Immature natural killer cell (primary cell): ENCODE measurements around the gene PRH2. TPM values are rescaled to one million over a fixed set of nuclear protein-coding genes. Genes with fewer than 3 reads are reported as not detected.

ENCODE experiments used
- DNase-seq, 3 donors: peaks; one replicate each; pipeline ENCODE4 v3.0.0; 2022; ENCODE audit warnings: mixed read lengths in 1 of 3
- H3K27ac Mint-ChIP-seq, 6 donors: one replicate each; pipeline ENCODE4 v1.8.0; 2020; ENCODE audit warnings: mixed read lengths in 6 of 6, mild to moderate bottlenecking in 5 of 6, inconsistent platforms in 4 of 6, moderate library complexity in 3 of 6
- H3K27me3 Mint-ChIP-seq, 3 donors: one replicate each; pipeline ENCODE4 v1.8.0; 2020 to 2021; ENCODE audit warnings: low read depth in 3 of 3, mild to moderate bottlenecking in 3 of 3, mixed read lengths in 3 of 3, moderate library complexity in 3 of 3, inconsistent platforms in 1 of 3
- H3K36me3 Mint-ChIP-seq, 3 donors: one replicate each; pipeline ENCODE4 v1.8.0; 2020; ENCODE audit warnings: mixed read lengths in 3 of 3, inconsistent platforms in 2 of 3, mild to moderate bottlenecking in 2 of 3
- H3K4me1 Mint-ChIP-seq, 2 donors: one replicate each; pipeline ENCODE4 v1.8.0; 2020; ENCODE audit warnings: inconsistent platforms in 2 of 2, mild to moderate bottlenecking in 2 of 2, mixed read lengths in 2 of 2, moderate library complexity in 1 of 2
- H3K4me3 Mint-ChIP-seq, 5 donors: one replicate each; pipeline ENCODE4 v1.8.0; 2020; ENCODE audit warnings: mild to moderate bottlenecking in 5 of 5, mixed read lengths in 5 of 5, inconsistent platforms in 3 of 5, moderate library complexity in 3 of 5
- H3K9me3 Mint-ChIP-seq, 6 donors: one replicate each; pipeline ENCODE4 v1.8.0; 2020; ENCODE audit warnings: mild to moderate bottlenecking in 6 of 6, mixed read lengths in 6 of 6, inconsistent platforms in 4 of 6, moderate library complexity in 3 of 6
- polyA plus RNA-seq, 3 donors: library from polyadenylated mRNA; unstranded; fragments of 300-500 nt; fragmentation: Illumina TruSeq; gene quantifications; one replicate each; pipeline ENCODE4 v1.2.3, GENCODE V29; 2021

PRH2 gene
- polyA plus RNA-seq: not detected

GRCh38 chr12:10928746-10929286 lies at the start of gene PRH2:
PRH2 (plus strand) TSS chr12:10929236; CDS start chr12:10929274, 38 bp downstream.
- peaks cover 0 to 17% (median 4%) of the 10 kb centered on the region in 3 donors for H3K36me3 Mint-ChIP-seq
- no peaks in the 10 kb centered on the region for H3K4me1 Mint-ChIP-seq
- H3K4me3 Mint-ChIP-seq: no peak within 1 kb of the TSS
- no peak for DNase-seq
- peaks cover 0 to 2% (median 1%) of the 10 kb centered on the region in 3 donors for H3K27me3 Mint-ChIP-seq
- no peak within 1 kb of the TSS for H3K27ac Mint-ChIP-seq
- H3K9me3 Mint-ChIP-seq: no peaks in the 10 kb centered on the region

- peaks cover 8 to 15% (median 11%) of the 10 kb centered on the region in 3 donors for H3K36me3 Mint-ChIP-seq
- DNase-seq: no peak
- no peaks in the 10 kb centered on the region for H3K27me3 Mint-ChIP-seq
- H3K4me3 Mint-ChIP-seq: no peak within 1 kb of the TSS
- H3K9me3 Mint-ChIP-seq: no peaks in the 10 kb centered on the region
- no peak within 1 kb of the TSS for H3K27ac Mint-ChIP-seq
- no peaks in the 10 kb centered on the region for H3K4me1 Mint-ChIP-seq
Observed at GRCh38 chr12:10884086-10884725, 44.8 kb upstream of the PRH2 start, which contains the start of gene PRH1. PRH1 (minus strand) TSS chr12:10884255; CDS start chr12:10884217, 38 bp downstream.

GRCh38 chr12:10889226-10889625 lies 39.8 kb upstream of the PRH2 start:
- Mint-ChIP-seq H3K4me3 (no peak overlapping the region), H3K9me3 (no peaks in the 10 kb centered on the region), H3K27ac (no peak overlapping the region), H3K27me3 (no peaks in the 10 kb centered on the region), H3K36me3 (peaks cover 6 to 18% (median 9%) of the 10 kb centered on the region in 3 donors), H3K4me1 (no peaks in the 10 kb centered on the region)
- DNase-seq: no peak

GRCh38 chr12:10891937-10892336 lies 37.1 kb upstream of the PRH2 start:
- no peaks in the 10 kb centered on the region for H3K9me3 Mint-ChIP-seq
- no peaks in the 10 kb centered on the region for H3K27me3 Mint-ChIP-seq
- peaks cover 6 to 24% (median 11%) of the 10 kb centered on the region in 3 donors for H3K36me3 Mint-ChIP-seq
- no peaks in the 10 kb centered on the region for H3K4me1 Mint-ChIP-seq
- H3K4me3 Mint-ChIP-seq: no peak overlapping the region
- H3K27ac Mint-ChIP-seq: no peak overlapping the region
- DNase-seq: no peak

- Mint-ChIP-seq H3K36me3 (peaks cover under 1 to 21% (median 18%) of the 10 kb centered on the region in 3 donors), H3K9me3 (peaks cover 0 to 4% (median 3%) of the 10 kb centered on the region in 6 donors), H3K4me3 (no peak overlapping the region), H3K27me3 (no peaks in the 10 kb centered on the region), H3K4me1 (no peaks in the 10 kb centered on the region), H3K27ac (no peak overlapping the region)
- DNase-seq: no peak
Observed at GRCh38 chr12:10896854-10897253, 32.2 kb upstream of the PRH2 start.

GRCh38 chr12:10900530-10900929 lies 28.5 kb upstream of the PRH2 start:
- no peak for DNase-seq
- no peaks in the 10 kb centered on the region for H3K27me3 Mint-ChIP-seq
- peaks cover 28 to 39% (median 28%) of the 10 kb centered on the region in 3 donors for H3K36me3 Mint-ChIP-seq
- H3K27ac Mint-ChIP-seq: no peak overlapping the region
- no peak overlapping the region for H3K4me3 Mint-ChIP-seq
- H3K9me3 Mint-ChIP-seq: peaks cover 22 to 36% (median 30%) of the 10 kb centered on the region in 6 donors
- H3K4me1 Mint-ChIP-seq: no peaks in the 10 kb centered on the region

- Mint-ChIP-seq H3K9me3 (peaks cover 22 to 36% (median 30%) of the 10 kb centered on the region in 6 donors), H3K4me1 (no peaks in the 10 kb centered on the region), H3K4me3 (no peak overlapping the region), H3K36me3 (peaks cover 28 to 42% (median 28%) of the 10 kb centered on the region in 3 donors), H3K27ac (no peak overlapping the region), H3K27me3 (no peaks in the 10 kb centered on the region)
- no peak for DNase-seq
Observed at GRCh38 chr12:10900972-10901371, 28.1 kb upstream of the PRH2 start.

- H3K27me3 Mint-ChIP-seq: no peaks in the 10 kb centered on the region
- H3K9me3 Mint-ChIP-seq: peaks cover 22 to 36% (median 30%) of the 10 kb centered on the region in 6 donors
- no peaks in the 10 kb centered on the region for H3K4me1 Mint-ChIP-seq
- H3K27ac Mint-ChIP-seq: no peak overlapping the region
- no peak for DNase-seq
- H3K36me3 Mint-ChIP-seq: peaks cover 28 to 43% (median 28%) of the 10 kb centered on the region in 3 donors
- H3K4me3 Mint-ChIP-seq: no peak overlapping the region
Observed at GRCh38 chr12:10901427-10901826, 27.6 kb upstream of the PRH2 start.

GRCh38 chr12:10904686-10905085 lies 24.4 kb upstream of the PRH2 start:
- H3K36me3 Mint-ChIP-seq: peaks cover 28 to 38% (median 28%) of the 10 kb centered on the region in 3 donors
- no peak for DNase-seq
- no peaks in the 10 kb centered on the region for H3K27me3 Mint-ChIP-seq
- no peaks in the 10 kb centered on the region for H3K4me1 Mint-ChIP-seq
- no peak overlapping the region for H3K4me3 Mint-ChIP-seq
- no peak overlapping the region for H3K27ac Mint-ChIP-seq
- peaks cover 22 to 36% (median 30%) of the 10 kb centered on the region in 6 donors for H3K9me3 Mint-ChIP-seq

GRCh38 chr12:10909462-10909861 lies 19.6 kb upstream of the PRH2 start, which contains the start of gene TAS2R13:
TAS2R13 (minus strand) TSS chr12:10909562; CDS start chr12:10909298, 264 bp downstream.
- no peaks in the 10 kb centered on the region for H3K27me3 Mint-ChIP-seq
- H3K36me3 Mint-ChIP-seq: peaks cover 4 to 25% (median 9%) of the 10 kb centered on the region in 3 donors
- no peaks in the 10 kb centered on the region for H3K4me1 Mint-ChIP-seq
- H3K9me3 Mint-ChIP-seq: peaks cover 4 to 12% (median 8%) of the 10 kb centered on the region in 6 donors
- H3K4me3 Mint-ChIP-seq: no peak within 1 kb of the TSS
- no peak for DNase-seq
- no peak within 1 kb of the TSS for H3K27ac Mint-ChIP-seq

- H3K36me3 Mint-ChIP-seq: peaks cover 0 to 16% (median 0%) of the 10 kb centered on the region in 3 donors
- no peaks in the 10 kb centered on the region for H3K4me1 Mint-ChIP-seq
- no peaks in the 10 kb centered on the region for H3K27me3 Mint-ChIP-seq
Observed at GRCh38 chr12:10910380-10910779, 18.7 kb upstream of the PRH2 start.

GRCh38 chr12:10919809-10920208 lies 9.2 kb upstream of the PRH2 start:
- DNase-seq: no peak
- Mint-ChIP-seq H3K27me3 (peaks cover 0 to 5% (median 3%) of the 10 kb centered on the region in 3 donors), H3K4me1 (no peaks in the 10 kb centered on the region), H3K36me3 (peaks cover 0 to 2% (median 1%) of the 10 kb centered on the region in 3 donors), H3K27ac (no peak overlapping the region), H3K4me3 (no peak overlapping the region), H3K9me3 (no peaks in the 10 kb centered on the region)

More at GRCh38 chr12:10910380-10910779, 18.7 kb upstream of the PRH2 start:
- peaks cover 0 to 3% (median 0%) of the 10 kb centered on the region in 6 donors for H3K9me3 Mint-ChIP-seq
- no peak overlapping the region for H3K4me3 Mint-ChIP-seq
- no peak for DNase-seq
- no peak overlapping the region for H3K27ac Mint-ChIP-seq

GRCh38 chr12:10926269-10926668 lies 2.8 kb upstream of the PRH2 start:
- peaks cover 0 to 12% (median 4%) of the 10 kb centered on the region in 3 donors for H3K36me3 Mint-ChIP-seq
- DNase-seq: no peak
- H3K27me3 Mint-ChIP-seq: peaks cover 0 to 2% (median 1%) of the 10 kb centered on the region in 3 donors
- no peak overlapping the region for H3K27ac Mint-ChIP-seq
- H3K4me1 Mint-ChIP-seq: no peaks in the 10 kb centered on the region
- H3K4me3 Mint-ChIP-seq: no peak overlapping the region
- H3K9me3 Mint-ChIP-seq: no peaks in the 10 kb centered on the region

- no peak overlapping the region for H3K27ac Mint-ChIP-seq
- H3K27me3 Mint-ChIP-seq: no peaks in the 10 kb centered on the region
- no peaks in the 10 kb centered on the region for H3K9me3 Mint-ChIP-seq
- no peak for DNase-seq
- no peak overlapping the region for H3K4me3 Mint-ChIP-seq
- H3K4me1 Mint-ChIP-seq: no peaks in the 10 kb centered on the region
- H3K36me3 Mint-ChIP-seq: peaks cover 0 to 3% (median 0%) of the 10 kb centered on the region in 3 donors
Observed at GRCh38 chr12:10936506-10936905, 7.5 kb downstream of the PRH2 start.
